Duodenal mucosa (tissue), 2 donors: ENCODE measurements around the gene GTF2I.
"Not testable (repeated sequence)": the region's sequence is repeated elsewhere in the genome, so short reads cannot be mapped to it uniquely, and the experiment has no call there.

Source experiments
- H3K27ac ChIP-seq: one replicate; pipeline ENCODE4 v1.7.0; 2013; ENCODE audit warnings: low read depth, low read length
- H3K27me3 ChIP-seq, 2 donors: one replicate each; pipeline ENCODE4 v1.7.0; 2013; ENCODE audit warnings: low read length in 2 of 2, control low read depth in 1 of 2; ENCODE audit not compliant: insufficient read depth in 2 of 2, control insufficient read depth in 1 of 2
- H3K36me3 ChIP-seq, 2 donors: one replicate each; pipeline ENCODE4 v1.7.0; 2013; ENCODE audit warnings: low read length in 2 of 2, control low read depth in 1 of 2; ENCODE audit not compliant: insufficient read depth in 2 of 2, control insufficient read depth in 1 of 2
- H3K4me1 ChIP-seq, 2 donors: one replicate each; pipeline ENCODE4 v1.7.0; 2013; ENCODE audit warnings: low read length in 2 of 2, control low read depth in 1 of 2; ENCODE audit not compliant: insufficient read depth in 2 of 2, control insufficient read depth in 1 of 2
- H3K4me3 ChIP-seq, 2 donors: one replicate each; pipeline ENCODE4 v1.7.0; 2013; ENCODE audit warnings: low read length in 2 of 2, low read depth in 1 of 2
- H3K9ac ChIP-seq, 2 donors: one replicate each; pipeline ENCODE4 v1.7.0; 2013; ENCODE audit warnings: low read length in 2 of 2, low read depth in 1 of 2
- H3K9me3 ChIP-seq, 2 donors: one replicate each; pipeline ENCODE4 v1.7.0; 2013; ENCODE audit warnings: low read length in 2 of 2, control low read depth in 1 of 2; ENCODE audit not compliant: control insufficient read depth in 1 of 2

GTF2I gene

GRCh38 chr7:74672343-74672915 is 14.9 kb downstream of the GTF2I start:
- Histone ChIP-seq H3K9me3 (no peaks in the 10 kb centered on the region), H3K4me1 (no peaks in the 10 kb centered on the region), H3K36me3 (peaks cover 4 to 9% of the 10 kb centered on the region in 2 donors), H3K27me3 (no peaks in the 10 kb centered on the region), H3K4me3 (no peak overlapping the region), H3K27ac (no peak overlapping the region), H3K9ac (no peak overlapping the region)

- no peaks in the 10 kb centered on the region for H3K4me1 ChIP-seq
- H3K4me3 ChIP-seq = no peak overlapping the region
- H3K27me3 ChIP-seq = no peaks in the 10 kb centered on the region
- no peak overlapping the region for H3K27ac ChIP-seq
- H3K9ac ChIP-seq = no peak overlapping the region
- peaks cover 4 to 17% of the 10 kb centered on the region in 2 donors for H3K36me3 ChIP-seq
- H3K9me3 ChIP-seq = no peaks in the 10 kb centered on the region
These were observed 16.6 kb downstream of the GTF2I start for GRCh38 chr7:74674166-74674565.

- no peaks in the 10 kb centered on the region for H3K9me3 ChIP-seq
- no peak overlapping the region for H3K4me3 ChIP-seq
- no peaks in the 10 kb centered on the region for H3K4me1 ChIP-seq
- H3K9ac ChIP-seq = no peak overlapping the region
- no peaks in the 10 kb centered on the region for H3K27me3 ChIP-seq
- no peak overlapping the region for H3K27ac ChIP-seq
- H3K36me3 ChIP-seq = peaks cover 0 to 6% of the 10 kb centered on the region in 2 donors
These were observed 25.3 kb downstream of the GTF2I start for GRCh38 chr7:74682829-74683228.

DNA sequence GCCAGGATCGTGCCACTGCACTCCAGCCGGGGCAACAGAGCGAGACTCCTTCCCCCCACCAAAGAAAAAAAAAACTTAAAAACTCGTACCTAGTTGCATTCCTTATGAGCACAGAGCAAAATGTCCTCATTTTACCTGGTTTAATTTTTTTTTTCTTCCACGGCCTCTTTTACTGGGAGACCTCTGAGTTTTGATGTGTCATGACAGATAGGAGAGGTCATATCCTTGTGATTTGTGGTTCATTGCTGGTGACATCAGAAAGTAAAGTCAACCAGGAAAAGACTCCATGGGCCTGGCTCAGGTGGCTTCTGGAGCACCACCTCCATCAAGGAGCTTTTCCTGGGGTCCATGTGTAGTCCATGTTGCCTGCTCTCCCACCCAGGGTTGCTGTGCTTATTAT is 26.3 kb downstream of the GTF2I start:
- H3K27ac ChIP-seq = no peak overlapping the region

GRCh38 chr7:74684473-74684872 is 27.0 kb downstream of the GTF2I start:
- H3K36me3 ChIP-seq = peaks cover under 1 to 8% of the 10 kb centered on the region in 2 donors
- H3K27me3 ChIP-seq = no peaks in the 10 kb centered on the region
- H3K4me3 ChIP-seq = no peak overlapping the region
- no peak overlapping the region for H3K27ac ChIP-seq
- H3K9me3 ChIP-seq = no peaks in the 10 kb centered on the region
- H3K4me1 ChIP-seq = no peaks in the 10 kb centered on the region
- H3K9ac ChIP-seq = no peak overlapping the region

More for the DNA sequence above, 26.3 kb downstream of the GTF2I start:
- Histone ChIP-seq H3K36me3 (peaks cover 0 to 3% of the 10 kb centered on the region in 2 donors), H3K4me3 (no peak overlapping the region), H3K4me1 (no peaks in the 10 kb centered on the region), H3K9me3 (no peaks in the 10 kb centered on the region), H3K27me3 (no peaks in the 10 kb centered on the region), H3K9ac (no peak overlapping the region)

- H3K4me3 ChIP-seq = no peak overlapping the region
- H3K27ac ChIP-seq = no peak overlapping the region
- H3K36me3 ChIP-seq = peaks cover 4 to 12% of the 10 kb centered on the region in 2 donors
- no peaks in the 10 kb centered on the region for H3K9me3 ChIP-seq
- no peak overlapping the region for H3K9ac ChIP-seq
- H3K4me1 ChIP-seq = no peaks in the 10 kb centered on the region
- H3K27me3 ChIP-seq = no peaks in the 10 kb centered on the region
These were observed 27.4 kb downstream of the GTF2I start for GRCh38 chr7:74684921-74685320.

DNA sequence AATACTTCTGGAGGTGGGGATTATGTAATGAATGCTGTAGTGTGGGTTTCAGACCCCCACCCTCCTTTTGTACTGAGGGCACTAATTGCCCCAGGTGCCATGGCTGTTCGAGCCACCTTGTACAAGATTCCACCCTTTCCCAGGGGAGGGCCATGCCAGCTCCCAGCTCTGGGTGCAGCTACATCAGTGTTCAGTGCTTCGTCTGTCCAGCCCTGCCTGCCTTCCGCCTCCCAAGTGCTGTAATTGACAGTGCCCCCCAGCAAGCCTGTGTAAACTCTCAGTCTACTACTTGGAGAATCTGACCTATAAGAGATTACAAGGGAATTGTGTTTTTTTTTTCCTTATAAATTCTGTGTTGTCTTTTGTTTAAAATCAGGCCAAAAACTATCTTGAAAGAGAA is 33.0 kb downstream of the GTF2I start:
- Histone ChIP-seq H3K27me3 (no peaks in the 10 kb centered on the region), H3K4me1 (no peaks in the 10 kb centered on the region), H3K4me3 (no peak overlapping the region), H3K9me3 (no peaks in the 10 kb centered on the region), H3K9ac (no peak overlapping the region), H3K27ac (no peak overlapping the region), H3K36me3 (peaks cover 21 to 62% of the 10 kb centered on the region in 2 donors)

DNA sequence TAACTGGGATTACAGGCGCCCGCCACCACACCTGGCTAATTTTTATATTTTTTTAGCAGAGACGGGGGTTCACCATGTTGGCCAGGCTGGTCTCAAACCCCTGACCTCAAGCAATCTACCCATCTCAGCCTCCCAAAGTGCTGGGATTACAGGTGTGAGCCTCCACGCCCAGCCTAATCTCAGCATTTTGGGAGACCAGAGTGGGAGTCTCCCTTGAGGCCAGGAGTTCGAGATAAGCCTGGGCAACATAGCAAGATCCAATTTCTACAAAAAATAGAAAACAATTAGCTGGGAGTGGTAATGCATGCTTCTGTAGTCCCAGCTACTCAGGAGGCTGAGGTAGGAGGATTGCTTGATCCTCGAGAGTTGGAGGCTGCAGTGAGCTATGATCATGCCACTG is 46.9 kb downstream of the GTF2I start:
- H3K36me3 ChIP-seq = peaks cover 49 to 78% of the 10 kb centered on the region in 2 donors
- H3K9ac ChIP-seq, H3K27ac ChIP-seq, H3K4me3 ChIP-seq, H3K27me3 ChIP-seq, H3K4me1 ChIP-seq, H3K9me3 ChIP-seq: not testable (repeated sequence)

- H3K27me3 ChIP-seq = no peaks in the 10 kb centered on the region
- no peak overlapping the region for H3K27ac ChIP-seq
- no peaks in the 10 kb centered on the region for H3K9me3 ChIP-seq
- no peak overlapping the region for H3K4me3 ChIP-seq
- H3K9ac ChIP-seq = no peak overlapping the region
- H3K4me1 ChIP-seq = no peaks in the 10 kb centered on the region
- H3K36me3 ChIP-seq = peaks cover 43 to 81% of the 10 kb centered on the region in 2 donors
These were observed 49.7 kb downstream of the GTF2I start for GRCh38 chr7:74707238-74707637.

- H3K27ac ChIP-seq = no peak overlapping the region
- H3K9ac ChIP-seq = no peak overlapping the region
- no peaks in the 10 kb centered on the region for H3K4me1 ChIP-seq
- peaks cover 0 to 3% of the 10 kb centered on the region in 2 donors for H3K9me3 ChIP-seq
- peaks cover 51 to 86% of the 10 kb centered on the region in 2 donors for H3K36me3 ChIP-seq
- no peak overlapping the region for H3K4me3 ChIP-seq
- no peaks in the 10 kb centered on the region for H3K27me3 ChIP-seq
These were observed 51.2 kb downstream of the GTF2I start for GRCh38 chr7:74708569-74709275.
